Stimulated activated CD4-positive, alpha-beta T cell treated with anti-CD3 and anti-CD28 coated beads, Interleukin-1b, Interleukin-23, amount 100 ng/mL, for 4 hours (primary cell): ENCODE results near the gene CCDC88A.
"Not testable (repeated sequence)": the region's sequence is repeated elsewhere in the genome, so short reads cannot be mapped to it uniquely, and the experiment has no call there.

Source experiments
- DNase-seq, 2 donors: peaks; one replicate each; pipeline ENCODE4 v3.0.0-alpha.2; 2020; ENCODE audit warnings: low read depth in 2 of 2

Gene CCDC88A

GRCh38 chr2:55384786-55385185 is 34.9 kb downstream of the CCDC88A start:
- DNase-seq = no peak

GRCh38 chr2:55371376-55371775 is 48.3 kb downstream of the CCDC88A start:
- DNase-seq = no peak

- no peak for DNase-seq
Measured at GRCh38 chr2:55370208-55370607, 49.4 kb downstream of the CCDC88A start.

GRCh38 chr2:55365303-55365702 is 54.4 kb downstream of the CCDC88A start:
- no peak for DNase-seq

- no peak for DNase-seq
Measured at GRCh38 chr2:55364189-55365055, 55.2 kb downstream of the CCDC88A start.

- DNase-seq = no peak
Measured at GRCh38 chr2:55363636-55364035, 56.0 kb downstream of the CCDC88A start.

GRCh38 chr2:55361465-55362189 is 58.0 kb downstream of the CCDC88A start:
- DNase-seq = no peak

- DNase-seq = no peak
Measured at GRCh38 chr2:55358451-55358850, 61.2 kb downstream of the CCDC88A start.

- no peak for DNase-seq
Measured at GRCh38 chr2:55357927-55358326, 61.7 kb downstream of the CCDC88A start.

- DNase-seq = no peak
Measured at GRCh38 chr2:55357164-55357563, 62.5 kb downstream of the CCDC88A start.

GRCh38 chr2:55356136-55356535 is 63.5 kb downstream of the CCDC88A start:
- not testable (repeated sequence) for DNase-seq

- DNase-seq = no peak
Measured at GRCh38 chr2:55355451-55355850, 64.2 kb downstream of the CCDC88A start.

- no peak for DNase-seq
Measured at GRCh38 chr2:55351672-55352071, 68.0 kb downstream of the CCDC88A start.

- no peak for DNase-seq
Measured at GRCh38 chr2:55345064-55345463, 74.6 kb downstream of the CCDC88A start.

GRCh38 chr2:55338268-55338667 is 81.4 kb downstream of the CCDC88A start:
- no peak for DNase-seq

- no peak for DNase-seq
Measured at GRCh38 chr2:55334728-55335127, 84.9 kb downstream of the CCDC88A start.

GRCh38 chr2:55330541-55331297 is 88.9 kb downstream of the CCDC88A start:
- no peak for DNase-seq

GRCh38 chr2:55327470-55328230 is 92.0 kb downstream of the CCDC88A start:
- DNase-seq = no peak

GRCh38 chr2:55314985-55315384 is 104.7 kb downstream of the CCDC88A start:
- no peak for DNase-seq

GRCh38 chr2:55311444-55311870 is 108.2 kb downstream of the CCDC88A start:
- DNase-seq = no peak

- no peak for DNase-seq
Measured at GRCh38 chr2:55309446-55309845, 110.2 kb downstream of the CCDC88A start.

GRCh38 chr2:55302241-55302640 is 117.4 kb downstream of the CCDC88A start:
- DNase-seq = no peak
